ENCODE data around the gene GAST. TPM values are rescaled to one million over a fixed set of nuclear protein-coding genes. Genes with fewer than 3 reads are reported as not detected.

Gene GAST
- polyA plus RNA-seq, 2 of the 4 experiments (the other 2 are of a cell fraction) = not detected

GRCh38 chr17:41666708-41667279 lies 45.3 kb upstream of the GAST start:
- 2% methylated on average over 20 of the region's 23 CpGs for WGBS (ENCODE audit: missing lambda C conversion rate)
- POLR2A ChIA-PET = interaction anchor here (1.3 to 2.3 kb wide), 6 partner anchors 12 to 810 kb away, joined by 3 to 19 read pairs (median 12); partner anchors contain the start of gene EIF1
- no peaks in the 10 kb centered on the region for H3K9me3 ChIP-seq
- H3K27ac ChIP-seq = peak overlapping the region; percentile 86 to 92
- no peak for FAIRE-seq
- TF ChIP-seq ESRRA (IDR thresholded peaks at IDR 0.05; ENCODE audit: borderline replicate concordance, low read length) (no peak), MAFK (IDR thresholded peaks at IDR 0.05; ENCODE audit: partially characterized antibody) (no peak), CTCF (IDR thresholded peaks at IDR 0.05) (peak; percentile 96), HES2 (IDR thresholded peaks at IDR 0.05) (no peak), RFX5 (IDR thresholded peaks at IDR 0.05) (no peak), SMC3 (IDR thresholded peaks at IDR 0.05) (peak; percentile 85), ZSCAN20 (CRISPR knock-in tag; IDR thresholded peaks at IDR 0.05) (no peak), E2F6 (IDR thresholded peaks at IDR 0.05; ENCODE audit: borderline replicate concordance, low read depth) (0 out of 2 replicates have a peak, but pooled peaks have one; percentile 35), EP300 (IDR thresholded peaks at IDR 0.05) (no peak), MAX (IDR thresholded peaks at IDR 0.05) (peak; percentile 77), RAD21 (conservative IDR thresholded peaks at IDR 0.05 in 1 of 2, IDR thresholded peaks at IDR 0.05 in 1 of 2) (peak; percentile 93 to 98), PHF8 (IDR thresholded peaks at IDR 0.05; ENCODE audit: borderline replicate concordance, low read depth) (no peak), MYC (IDR thresholded peaks at IDR 0.05; ENCODE audit: borderline replicate concordance, low read length) (0 out of 2 replicates have a peak, but pooled peaks have one; percentile 23)
- H3K4me2 ChIP-seq = peak overlapping the region; percentile 95
- peaks cover 23% of the 10 kb centered on the region for H3K4me1 ChIP-seq
- peak; percentile 84 to 96 for DNase-seq (ENCODE audit: low read depth in 1 of 2, low spot score in 1 of 2)
- CTCF ChIA-PET = interaction anchor here (0.6 to 20.9 kb wide), 73 partner anchors 17 to 1357 kb away, joined by 3 to 678 read pairs (median 4); partner anchors contain the start of genes EIF1, KRT10, KRT19 and KRT24
- peak overlapping the region; percentile 47 for H3K4me3 ChIP-seq
- ATAC-seq = peak; percentile 64 to 82

- WGBS (ENCODE audit: missing lambda C conversion rate) = 36% methylated on average over 23 of the region's 23 CpGs
- CTCF ChIA-PET = interaction anchor here (0.6 to 20.9 kb wide), 60 partner anchors 16 to 1367 kb away, joined by 3 to 678 read pairs (median 4); partner anchors contain the start of genes EIF1, KRT10 and SMARCE1
- no peak for DNase-seq (ENCODE audit: low read depth in 1 of 2, low spot score in 1 of 2)
- ATAC-seq = peak in 1 of 2 experiments; percentile 1; a peak in 3 of 6 replicates
- no peak for TF ChIP-seq RARB (CRISPR knock-in tag; IDR thresholded peaks at IDR 0.05)
- no peak for TF ChIP-seq HOXB13 (CRISPR knock-in tag; IDR thresholded peaks at IDR 0.05; ENCODE audit: low read depth)
- peak; percentile 2; the same call in 1 of the 2 replicates for TF ChIP-seq MAX (IDR thresholded peaks at IDR 0.05)
- FAIRE-seq = no peak
- no peaks in the 10 kb centered on the region for H3K9me3 ChIP-seq
- no peak overlapping the region for H3K4me3 ChIP-seq
- peak overlapping the region; percentile 86 to 92 for H3K27ac ChIP-seq
- H3K4me2 ChIP-seq = peak overlapping the region; percentile 95
- peaks cover 23% of the 10 kb centered on the region for H3K4me1 ChIP-seq
- POLR2A ChIA-PET = interaction anchor here (0.7 to 2.3 kb wide), 3 partner anchors 12 to 118 kb away, joined by 3 to 19 read pairs (median 3); partner anchors contain the start of gene EIF1
Observed at GRCh38 chr17:41667280-41668041, 44.7 kb upstream of the GAST start.

DNA sequence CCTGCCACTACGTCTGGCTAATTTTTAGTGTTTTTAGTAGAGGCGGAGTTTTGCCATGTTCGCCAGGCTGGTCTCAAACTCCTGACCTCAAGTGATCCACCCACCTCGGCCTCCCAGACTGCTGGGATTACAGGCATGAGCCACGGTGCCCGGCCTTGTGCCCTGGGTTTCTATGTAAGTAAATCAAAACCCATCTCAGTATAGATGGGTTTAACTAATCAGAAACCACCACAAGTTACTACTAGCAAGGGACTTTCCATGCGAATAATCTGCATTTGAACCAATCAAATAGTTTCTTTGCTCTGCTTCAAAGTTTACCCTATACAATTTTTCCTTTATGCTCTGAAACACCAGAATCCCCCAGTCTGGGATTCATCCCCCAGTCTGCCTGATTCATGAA lies 40.0 kb upstream of the GAST start:
- Histone ChIP-seq H3K27ac (no peak overlapping the region), H3K4me3 (no peak overlapping the region), H3K9me3 (no peaks in the 10 kb centered on the region), H3K4me1 (peaks cover 34% of the 10 kb centered on the region), H3K4me2 (no peak overlapping the region)
- WGBS (ENCODE audit: missing lambda C conversion rate) = 87% methylated on average over 7 of the region's 7 CpGs
- TF ChIP-seq GATA3 (IDR thresholded peaks at IDR 0.05; ENCODE audit: borderline replicate concordance) = no peak
- TF ChIP-seq JUNB (IDR thresholded peaks at IDR 0.05) = no peak
- TF ChIP-seq JUN (IDR thresholded peaks at IDR 0.05) = no peak
- no peak for TF ChIP-seq FOXS1 (CRISPR knock-in tag; IDR thresholded peaks at IDR 0.05)
- TF ChIP-seq POLR2A (IDR thresholded peaks at IDR 0.05; ENCODE audit: low read length) = no peak
- TF ChIP-seq MAFK (IDR thresholded peaks at IDR 0.05; ENCODE audit: partially characterized antibody) = no peak
- no peak for TF ChIP-seq RARB (CRISPR knock-in tag; IDR thresholded peaks at IDR 0.05)
- TF ChIP-seq TP53 (CRISPR knock-in tag; IDR thresholded peaks at IDR 0.05) = no peak
- no peak for TF ChIP-seq EP300 (IDR thresholded peaks at IDR 0.05)
- no peak for TF ChIP-seq BHLHE40 (IDR thresholded peaks at IDR 0.05; ENCODE audit: low read depth, low read length)
- TF ChIP-seq CTCF (IDR thresholded peaks at IDR 0.05) = no peak
- TF ChIP-seq, protein P1, sequence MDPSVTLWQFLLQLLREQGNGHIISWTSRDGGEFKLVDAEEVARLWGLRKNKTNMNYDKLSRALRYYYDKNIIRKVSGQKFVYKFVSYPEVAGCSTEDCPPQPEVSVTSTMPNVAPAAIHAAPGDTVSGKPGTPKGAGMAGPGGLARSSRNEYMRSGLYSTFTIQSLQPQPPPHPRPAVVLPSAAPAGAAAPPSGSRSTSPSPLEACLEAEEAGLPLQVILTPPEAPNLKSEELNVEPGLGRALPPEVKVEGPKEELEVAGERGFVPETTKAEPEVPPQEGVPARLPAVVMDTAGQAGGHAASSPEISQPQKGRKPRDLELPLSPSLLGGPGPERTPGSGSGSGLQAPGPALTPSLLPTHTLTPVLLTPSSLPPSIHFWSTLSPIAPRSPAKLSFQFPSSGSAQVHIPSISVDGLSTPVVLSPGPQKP (IDR thresholded peaks at IDR 0.05; ENCODE audit: low read depth, low read length) = no peak
- DNase-seq (ENCODE audit: low read depth in 1 of 2, low spot score in 1 of 2) (no peak), FAIRE-seq (no peak), ATAC-seq (no peak)
- POLR2A ChIA-PET = interaction anchor here (0.6 kb wide), 1 partner anchor 8 kb away, joined by 3 read pairs; no protein-coding TSS in a partner anchor
- CTCF ChIA-PET = interaction anchor here (1.0 to 20.9 kb wide), 6 partner anchors 9 to 818 kb away, joined by 3 to 418 read pairs (median 7); partner anchors contain the start of gene EIF1

All from A549 (cell line).